Measurements from ENCODE around the gene RASSF4.

DNA sequence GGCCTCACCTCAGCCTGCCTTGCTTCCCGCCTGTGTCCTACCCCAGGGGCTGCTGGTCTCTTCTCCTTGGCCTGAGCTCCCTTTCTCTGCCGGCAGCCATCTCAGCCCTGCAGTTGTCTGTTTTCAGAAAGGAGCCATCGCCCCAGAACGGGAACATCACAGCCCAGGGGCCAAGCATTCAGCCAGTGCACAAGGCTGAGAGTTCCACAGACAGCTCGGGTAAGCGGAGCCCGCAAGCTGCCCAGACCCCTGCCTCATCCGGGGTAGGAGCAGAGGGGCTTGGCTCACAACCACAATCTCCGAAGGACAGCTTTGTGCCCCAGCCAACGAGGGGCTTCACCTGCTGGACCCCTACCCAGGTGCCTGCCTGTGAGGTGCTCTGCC lies 24.3 kb downstream of the RASSF4 start:
- no peak for TF ChIP-seq SUZ12 (IDR thresholded peaks at IDR 0.05; ENCODE audit: extremely low read depth, insufficient read depth, insufficient read length)
- TF ChIP-seq YY1 (IDR thresholded peaks at IDR 0.05; ENCODE audit: insufficient read depth, insufficient read length) = no peak
- TF ChIP-seq ZNF274 (IDR thresholded peaks at IDR 0.05; ENCODE audit: low read depth, low read length) = no peak

All from NT2/D1 (cell line).